GM12872 (cell line): ENCODE results near the gene INPP5D.

ENCODE experiments used
- CTCF ChIP-seq: IDR thresholded peaks from 3 replicates; pipeline ENCODE4 v1.5.1; 2011; ENCODE audit warnings: low read depth, mild to moderate bottlenecking, low read length, moderate library complexity; ENCODE audit not compliant: insufficient read depth

Gene INPP5D

GRCh38 chr2:233130481-233131020 lies 70.4 kb downstream of the INPP5D start:
- TF ChIP-seq CTCF = no peak

GRCh38 chr2:233131936-233132720 lies 72.0 kb downstream of the INPP5D start:
- TF ChIP-seq CTCF = no peak

GRCh38 chr2:233133239-233133638 lies 73.1 kb downstream of the INPP5D start:
- no peak for TF ChIP-seq CTCF

- TF ChIP-seq CTCF = no peak
Measured at GRCh38 chr2:233135421-233135820, 75.3 kb downstream of the INPP5D start.

GRCh38 chr2:233137040-233137439 lies 76.9 kb downstream of the INPP5D start:
- TF ChIP-seq CTCF = no peak

- no peak for TF ChIP-seq CTCF
Measured at GRCh38 chr2:233140077-233140585, 80.0 kb downstream of the INPP5D start.

- no peak for TF ChIP-seq CTCF
Measured at GRCh38 chr2:233140978-233141377, 80.8 kb downstream of the INPP5D start.
